ENCODE results near the gene RAD51B.
A peak's percentile ranks its signal among the peaks of the same experiment; 100 is the strongest.

The RAD51B gene

DNA sequence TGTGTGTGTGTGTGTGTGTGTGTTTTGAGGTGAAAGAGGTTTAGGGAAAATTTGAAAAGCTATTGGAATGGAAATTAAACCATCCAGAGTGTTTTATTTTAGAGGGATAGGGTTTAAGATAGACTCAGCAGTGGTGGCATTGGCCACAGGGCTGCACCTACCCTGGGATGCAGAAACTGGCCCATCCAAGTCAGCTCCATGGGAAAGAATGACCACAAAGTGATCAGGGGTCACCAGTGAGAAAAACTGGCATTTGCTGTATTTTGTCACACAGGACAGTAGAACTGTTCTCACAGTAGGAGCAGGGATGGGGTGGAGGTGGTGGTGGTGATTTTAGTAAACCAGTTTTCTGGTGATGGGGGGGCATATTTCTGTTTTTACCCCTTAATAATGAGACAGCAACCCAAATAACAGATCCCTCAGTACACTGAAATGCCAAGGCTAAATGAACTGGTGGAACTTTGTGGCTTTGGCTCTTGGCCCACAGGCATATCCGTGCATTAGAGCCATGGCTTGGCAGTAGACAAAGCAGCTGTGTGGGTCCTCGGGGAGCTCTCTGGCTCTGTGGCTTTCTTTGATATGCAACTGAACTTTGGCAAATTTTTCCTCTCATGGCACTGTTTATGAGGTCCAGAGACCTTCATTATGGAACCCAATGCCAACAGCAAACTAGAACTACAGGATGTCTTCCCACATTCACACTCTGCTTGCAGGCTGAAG is 625.0 kb downstream of the RAD51B start:
- DNase-seq (ENCODE audit: low spot score): peak; percentile 67

DNA sequence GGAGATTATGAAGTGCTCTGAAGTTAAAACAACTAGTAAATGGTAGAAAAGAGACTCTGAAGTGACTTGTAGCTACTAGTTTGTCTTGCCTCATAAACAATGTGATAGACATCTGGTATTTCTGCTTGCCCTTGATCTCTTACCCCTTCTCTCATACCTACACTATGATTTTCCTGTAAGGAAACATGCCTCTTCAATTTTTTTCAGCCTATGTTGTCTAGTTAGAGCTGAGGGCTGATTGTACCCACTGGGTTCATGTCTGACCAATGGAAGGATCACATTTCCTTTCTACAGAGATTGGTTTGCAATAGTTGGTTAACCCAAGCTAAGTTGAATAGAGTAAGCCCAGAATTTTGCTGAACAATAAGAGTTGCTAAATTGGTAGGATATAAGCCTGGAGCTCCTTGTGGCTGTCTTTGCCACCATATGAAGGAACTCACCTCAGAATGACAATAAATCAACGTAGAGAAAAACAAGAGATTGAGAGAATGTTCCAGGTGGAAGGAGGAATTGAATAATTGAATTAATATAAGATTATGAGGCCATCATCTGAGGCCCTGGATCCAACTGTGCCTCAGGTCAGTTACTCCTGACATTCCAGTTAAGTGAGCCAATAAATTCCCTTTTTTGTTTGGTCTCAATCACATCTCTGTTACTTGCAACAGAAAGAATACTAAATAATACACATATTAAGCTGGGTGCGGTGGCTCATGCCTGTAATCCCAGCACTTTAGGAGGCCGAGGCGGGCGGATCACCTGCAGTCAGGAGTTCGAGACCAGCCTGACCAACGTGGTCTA is 626.9 kb downstream of the RAD51B start:
- DNase-seq (ENCODE audit: low spot score): no peak

DNA sequence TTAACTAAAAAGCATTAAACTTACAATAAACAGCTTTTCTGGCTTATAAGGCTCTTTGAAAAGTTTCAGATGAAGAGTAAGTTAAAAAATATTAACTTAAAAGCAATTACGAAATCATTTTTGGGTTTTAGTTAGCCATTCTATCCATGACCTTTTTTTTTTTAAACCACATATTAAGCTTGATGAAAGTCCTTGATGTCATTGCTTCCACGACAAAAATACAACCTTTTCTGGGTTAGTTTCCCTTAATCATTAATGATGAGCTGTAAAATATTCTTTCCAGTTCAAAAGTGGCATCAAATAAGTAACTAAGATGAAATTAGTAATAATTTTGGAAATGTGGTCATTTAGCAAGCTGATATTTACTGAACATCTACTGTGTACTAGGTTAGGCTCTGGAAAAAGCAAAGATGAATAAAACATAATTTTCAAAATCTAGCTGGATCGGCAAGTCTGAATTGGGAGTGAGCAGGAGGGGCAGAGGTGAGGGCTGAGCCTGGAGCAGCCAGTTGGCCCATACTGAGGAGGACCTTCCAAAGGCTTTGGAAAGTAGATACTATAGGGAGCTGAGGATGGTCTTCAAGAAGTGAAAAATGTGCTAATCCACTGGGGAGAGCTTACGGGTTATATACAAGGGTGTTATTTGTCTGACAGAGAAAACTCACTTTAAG is 628.1 kb downstream of the RAD51B start:
- no peak for DNase-seq (ENCODE audit: low spot score)

DNA sequence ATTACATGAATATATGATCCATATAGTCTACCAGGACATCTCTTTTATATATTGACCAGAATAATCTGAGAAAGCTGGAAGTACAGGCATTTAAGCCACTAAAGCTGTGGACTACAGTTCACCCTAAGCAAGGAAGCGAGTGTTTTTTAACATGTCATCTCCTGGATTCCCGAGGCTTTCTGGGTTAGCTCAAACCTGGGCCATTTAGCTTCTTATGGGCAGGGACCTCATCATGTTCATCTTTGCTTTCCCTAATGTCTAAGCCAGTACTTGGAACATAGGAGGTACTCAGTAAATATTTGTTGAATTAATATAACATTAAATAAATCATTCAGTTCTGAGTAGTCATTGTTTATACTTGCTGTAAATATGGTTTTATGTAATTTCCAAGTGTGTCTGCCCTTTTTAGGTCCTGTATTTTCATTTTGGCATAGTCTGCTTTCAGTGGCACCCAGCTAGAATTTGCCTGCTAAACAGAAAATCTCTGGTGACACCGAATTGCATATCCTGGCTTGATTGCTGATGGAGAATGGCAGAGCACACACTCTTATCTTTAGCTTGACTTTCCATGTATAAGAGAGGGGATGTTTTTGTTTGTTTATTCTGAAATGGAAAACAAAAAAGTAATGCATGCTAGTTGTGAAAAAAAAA is 628.8 kb downstream of the RAD51B start:
- no peak for DNase-seq (ENCODE audit: low spot score)

DNA sequence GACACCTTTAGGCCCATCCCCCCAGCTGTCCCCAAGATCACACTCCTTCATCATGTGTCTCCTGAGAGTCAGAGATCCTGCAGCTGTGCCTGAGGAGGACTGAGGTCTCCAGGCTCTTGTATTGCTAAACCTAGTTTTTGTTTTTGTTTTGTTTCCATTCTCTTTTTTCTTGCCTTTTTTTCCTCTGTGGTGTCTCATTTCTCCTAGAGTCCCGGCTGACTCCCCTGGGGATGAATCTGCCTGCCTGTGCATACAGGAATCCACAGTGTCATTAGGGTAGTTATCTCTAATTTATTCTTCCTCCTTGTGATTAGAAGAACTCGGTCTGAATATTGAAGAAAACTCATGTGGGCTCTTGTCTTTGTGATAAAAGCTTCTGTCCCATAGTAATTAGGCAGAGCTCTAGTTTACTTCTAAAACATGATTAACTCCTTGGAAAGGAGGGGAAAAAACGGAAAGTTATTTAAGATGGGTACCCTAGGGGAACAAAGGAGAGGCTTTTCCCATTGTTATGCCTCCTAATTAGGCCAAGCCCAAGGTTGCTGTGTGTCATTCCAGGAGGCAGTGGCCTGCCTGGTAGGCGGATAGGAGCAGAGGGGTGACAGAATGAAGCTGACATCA is 630.1 kb downstream of the RAD51B start:
- no peak for DNase-seq (ENCODE audit: low spot score)

DNA sequence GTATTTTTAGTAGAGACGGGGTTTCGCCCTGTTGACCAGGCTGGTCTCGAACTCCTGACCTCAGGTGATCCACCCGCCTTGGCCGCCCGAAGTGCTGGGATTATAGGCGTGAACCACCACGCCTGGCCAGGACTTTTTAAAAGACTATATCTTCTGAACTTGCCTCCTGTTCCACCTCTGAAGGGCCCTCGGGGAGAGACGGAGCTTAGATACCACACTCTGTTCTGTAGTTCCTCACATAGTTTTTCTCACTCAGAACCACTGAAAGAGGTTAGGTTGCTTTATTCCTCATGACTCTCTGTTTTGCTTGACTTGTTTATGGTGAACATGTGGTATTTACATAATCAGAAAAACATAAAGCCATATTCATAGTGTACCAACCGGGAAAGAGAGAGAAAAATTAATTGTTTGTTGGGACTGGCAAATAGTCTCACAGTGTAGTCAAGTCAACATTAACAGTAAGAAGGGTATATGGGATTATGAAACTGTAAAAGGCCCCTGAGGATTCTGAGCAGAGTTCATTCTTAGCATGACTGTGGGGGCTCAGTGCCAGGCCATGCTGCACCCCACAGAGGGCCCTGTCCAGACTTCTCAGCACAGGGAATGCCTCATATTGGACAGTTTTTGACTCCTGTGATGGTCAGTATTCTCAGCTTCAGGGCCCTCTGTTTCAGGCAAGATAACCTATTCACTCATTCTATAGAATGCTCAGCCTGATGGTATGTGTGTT is 631.0 kb downstream of the RAD51B start:
- DNase-seq (ENCODE audit: low spot score): no peak

DNA sequence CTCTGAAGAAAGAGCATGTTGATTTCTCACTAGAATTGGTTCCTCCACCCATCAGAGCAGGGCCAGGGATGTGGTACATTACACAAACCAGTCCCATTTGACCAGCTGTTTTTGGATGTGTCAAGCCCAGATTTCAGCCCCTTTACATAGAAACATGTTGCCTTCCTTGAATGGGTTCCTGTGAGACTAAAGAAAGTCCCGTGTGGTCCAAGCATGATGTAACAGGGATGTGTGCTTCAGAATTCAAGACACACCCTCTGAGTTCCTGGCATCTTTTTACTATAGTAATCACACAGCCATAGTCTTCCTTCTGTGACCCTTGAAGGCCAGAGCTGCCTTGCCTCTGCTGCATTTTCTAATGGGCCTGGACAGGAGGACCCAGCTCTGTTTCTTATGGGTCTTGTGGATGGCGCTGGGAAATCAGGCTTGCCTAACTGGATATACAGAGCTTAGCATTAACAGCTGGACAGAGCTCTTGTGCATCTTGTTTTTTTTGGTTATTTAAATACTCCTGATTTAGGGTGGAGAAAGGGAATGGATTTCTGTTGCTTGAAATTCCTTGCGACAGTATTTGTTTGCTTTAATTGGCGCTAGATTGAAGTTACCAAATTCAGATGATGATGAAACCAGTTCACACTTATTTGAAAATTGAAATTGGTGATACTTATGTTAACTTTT is 632.3 kb downstream of the RAD51B start:
- DNase-seq (ENCODE audit: low spot score): no peak

GRCh38 chr14:68458253-68458652 is 638.7 kb downstream of the RAD51B start:
- no peak for DNase-seq (ENCODE audit: low spot score)

GRCh38 chr14:68458840-68459469 is 639.4 kb downstream of the RAD51B start:
- DNase-seq (ENCODE audit: low spot score): peak; percentile 63

DNA sequence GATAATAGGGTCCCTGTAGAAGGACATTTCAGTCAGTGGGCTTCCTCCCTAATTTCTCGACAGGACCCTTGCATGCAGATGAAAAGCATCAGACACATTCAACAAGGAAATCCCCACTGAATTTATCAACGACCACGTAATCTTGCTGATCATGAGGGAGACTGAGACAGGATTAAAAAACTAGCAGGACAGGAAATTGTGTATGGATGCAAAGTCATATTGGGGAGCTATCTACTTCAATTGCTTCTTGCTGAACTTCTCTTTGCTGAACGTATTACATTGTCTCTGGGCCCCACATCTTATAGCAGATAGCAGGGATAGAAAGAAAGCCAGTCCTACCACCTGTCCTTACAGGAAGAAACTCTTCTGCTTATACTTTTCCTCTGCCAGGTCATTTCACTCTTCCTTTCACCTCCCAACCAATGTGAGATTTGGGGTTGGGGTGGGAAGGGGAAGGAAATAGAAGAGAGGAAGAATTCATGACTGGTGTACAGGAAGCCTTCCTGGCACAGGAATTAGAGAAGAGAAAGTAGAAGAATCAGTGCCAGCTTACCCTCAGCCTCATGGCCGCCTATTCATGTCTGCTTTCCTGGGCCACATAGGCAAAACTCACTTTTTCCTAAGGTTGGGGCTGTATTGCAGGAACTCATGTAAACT is 640.0 kb downstream of the RAD51B start:
- DNase-seq (ENCODE audit: low spot score): no peak

DNA sequence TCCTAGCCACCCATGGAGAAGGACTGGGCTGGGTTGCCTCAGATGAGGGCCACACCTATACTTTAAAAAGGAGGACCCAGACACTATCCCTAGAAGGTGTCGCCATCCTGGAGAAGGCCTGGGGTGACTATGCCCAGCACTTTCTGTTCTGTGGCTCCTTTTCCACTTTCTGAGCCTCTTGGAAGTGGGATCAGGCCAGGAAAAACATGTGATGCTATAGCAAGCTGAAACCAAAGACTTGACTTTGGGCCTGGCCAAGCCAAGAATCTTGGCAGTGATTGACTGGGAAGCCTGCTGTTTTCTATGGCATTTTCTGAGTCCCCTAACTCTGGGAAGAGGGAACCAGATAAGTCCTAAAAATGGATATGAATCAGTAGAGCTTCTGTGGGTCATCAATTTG is 641.0 kb downstream of the RAD51B start:
- DNase-seq (ENCODE audit: low spot score): no peak

GRCh38 chr14:68461086-68461485 is 641.5 kb downstream of the RAD51B start:
- DNase-seq (ENCODE audit: low spot score): no peak

- no peak for DNase-seq (ENCODE audit: low spot score)
Observed at GRCh38 chr14:68462683-68463082, 643.1 kb downstream of the RAD51B start.

GRCh38 chr14:68463299-68463698 is 643.7 kb downstream of the RAD51B start:
- no peak for DNase-seq (ENCODE audit: low spot score)

DNA sequence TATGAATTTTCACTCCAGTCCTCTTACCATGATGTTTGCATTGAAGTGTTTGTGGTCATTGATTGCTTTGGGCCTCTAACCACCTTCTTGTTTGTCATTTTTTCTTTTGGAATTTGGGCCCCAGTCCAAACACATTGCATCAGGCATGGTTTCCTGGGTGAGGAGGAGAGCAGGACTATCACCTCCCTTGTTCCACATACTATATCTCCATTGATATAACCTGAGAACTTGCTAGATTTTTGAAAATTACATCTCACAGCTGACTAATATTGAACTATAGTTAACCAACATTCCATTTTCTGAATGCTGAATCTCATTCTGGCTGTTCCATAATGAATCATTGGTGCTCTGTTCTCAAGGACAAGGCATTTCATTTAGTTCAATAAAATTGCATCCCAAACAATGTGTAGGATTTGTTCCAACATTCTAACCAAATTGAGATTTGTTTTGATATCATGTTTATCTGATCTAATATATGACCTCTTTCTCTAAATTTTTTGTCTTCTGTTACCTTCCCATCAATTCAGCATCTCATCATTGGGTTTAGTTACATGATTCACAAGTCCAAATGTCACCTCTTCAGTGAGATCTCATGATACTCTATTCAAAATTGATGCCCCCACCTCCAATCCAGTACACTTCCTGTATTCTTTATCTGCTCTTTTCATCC is 644.3 kb downstream of the RAD51B start:
- no peak for DNase-seq (ENCODE audit: low spot score)

DNA sequence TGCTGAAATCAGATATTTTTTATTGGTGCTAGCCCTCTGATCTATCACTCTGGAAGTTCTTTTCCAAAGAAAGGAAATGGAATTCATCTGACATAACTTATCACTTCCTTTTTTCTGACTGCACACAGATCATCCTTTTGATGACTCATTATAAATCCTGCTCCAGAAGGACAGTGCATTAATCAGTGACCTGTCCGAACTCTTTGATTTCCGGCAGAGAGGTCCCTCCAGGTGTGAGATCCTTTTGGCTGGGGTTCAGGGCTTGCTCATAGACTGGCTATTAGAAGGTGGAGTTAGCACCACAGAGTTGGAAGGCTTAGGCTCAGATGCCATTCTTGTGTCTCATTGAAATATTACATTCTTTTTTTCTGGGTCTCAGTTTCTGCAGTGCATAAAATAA is 645.1 kb downstream of the RAD51B start:
- DNase-seq (ENCODE audit: low spot score): peak; percentile 66

- DNase-seq (ENCODE audit: low spot score): peak; percentile 20
Observed at GRCh38 chr14:68466491-68466977, 647.0 kb downstream of the RAD51B start.

DNA sequence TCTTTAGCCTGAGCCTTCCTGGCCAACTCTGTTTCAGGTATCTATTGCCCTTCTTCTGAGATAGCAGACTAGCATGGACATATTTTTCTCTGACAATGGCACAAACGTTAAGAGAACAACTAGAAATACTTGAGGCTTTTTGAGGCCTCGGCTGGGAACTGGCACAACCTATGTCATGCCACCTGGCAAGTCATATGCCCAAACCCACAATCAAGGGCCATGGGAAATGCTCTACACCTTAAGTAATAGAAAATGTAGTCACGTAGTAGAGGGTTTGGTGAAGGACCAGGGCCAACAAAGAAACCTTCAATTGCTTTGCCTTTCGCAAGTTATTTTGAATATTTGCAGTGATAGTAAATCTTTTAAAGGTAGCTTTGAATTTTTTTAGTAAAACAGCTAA is 647.8 kb downstream of the RAD51B start:
- DNase-seq (ENCODE audit: low spot score): no peak

Data from COLO829 (cell line).